GM12878 (cell line): ENCODE data around the gene SOX18. TPM values are rescaled to one million over a fixed set of nuclear protein-coding genes. Genes with fewer than 3 reads are reported as not detected.

Experiments used
- BACH1 ChIP-seq: fragments of 450-650 bp; IDR thresholded peaks from 2 replicates; pipeline ENCODE4 v1.6.1; 2017; ENCODE audit warnings: mild to moderate bottlenecking, borderline replicate concordance
- CUX1 ChIP-seq: IDR thresholded peaks from 2 replicates; pipeline ENCODE4 v1.6.1; 2012; ENCODE audit warnings: improper control_type of control experiment, low read depth, low read length; ENCODE audit not compliant: insufficient replicate concordance
- KLF5 ChIP-seq: fragments of 450-650 bp; IDR thresholded peaks from 2 replicates; pipeline ENCODE4 v1.6.1; 2014; ENCODE audit warnings: mild to moderate bottlenecking; ENCODE audit not compliant: partially characterized antibody
- NR2F1 ChIP-seq: fragments of 450-650 bp; conservative IDR thresholded peaks from 2 replicates; pipeline ENCODE4 v1.6.1; 2017; ENCODE audit warnings: mild to moderate bottlenecking
- SMAD1 ChIP-seq: fragments of 450-650 bp; IDR thresholded peaks from 2 replicates; pipeline ENCODE4 v1.6.1; 2018; ENCODE audit warnings: mild to moderate bottlenecking, low read depth; ENCODE audit not compliant: partially characterized antibody
- TCF3 ChIP-seq: IDR thresholded peaks from 2 replicates; pipeline ENCODE4 v1.6.1; 2012; ENCODE audit warnings: low read depth, mild to moderate bottlenecking, low read length, borderline replicate concordance; ENCODE audit not compliant: insufficient read depth
- USF2 ChIP-seq: IDR thresholded peaks from 2 replicates; pipeline ENCODE4 v1.6.1; 2011; ENCODE audit warnings: low read depth, low read length, improper control_type of control experiment, borderline replicate concordance
- polyA plus RNA-seq, 11 experiments: library from polyadenylated mRNA; depleted of rRNA in 4 of 11; unstranded in 6 of 11; stranded (reverse) in 5 of 11; fragments of >200 nt; fragmentation: Nextera tagmentation in 4 of 11; fragmentation: Illumina TruSeq in 1 of 11; extraction: Ambion mirVana in 4 of 11; extraction: Trizol in 1 of 11; gene quantifications; 1 replicate in 1 of 11; 2 replicates in 10 of 11; pipeline versions ENCODE4 v1.2.1 to v1.2.3, GENCODE V29; 2011 to 2016; ENCODE audit warnings: inconsistent platforms in 2 of 11, missing spikeins in 2 of 11, low read depth in 1 of 11
- total RNA-seq, 4 experiments: library from RNA; depleted of rRNA in 3 of 4; stranded (reverse); fragments of >200 nt in 3 of 4; fragmentation: Illumina TruSeq in 1 of 4; extraction: Trizol in 1 of 4; gene quantifications; 2 replicates each; pipeline versions ENCODE4 v1.2.1 to v1.2.3, GENCODE V29; 2013 to 2021
- TF ChIP-seq, protein P1 (sequence below): IDR thresholded peaks from 2 replicates; pipeline ENCODE4 v1.6.1; 2012; ENCODE audit warnings: low read depth, low read length, improper control_type of control experiment

Gene SOX18
- total and polyA plus RNA-seq, 10 of the 15 experiments (the other 5 are each of a cell fraction or from before 2014, with no cell fraction given) = 0.05 to 5.6 (median 0.28) TPM; not detected in 3

- TF ChIP-seq CUX1 (no peak), NR2F1 (peak; percentile 49), KLF5 (no peak), USF2 (no peak), TCF3 (0 out of 2 replicates have a peak, but pooled peaks have one; percentile 23), SMAD1 (no peak), BACH1 (no peak)
- TF ChIP-seq, protein P1, sequence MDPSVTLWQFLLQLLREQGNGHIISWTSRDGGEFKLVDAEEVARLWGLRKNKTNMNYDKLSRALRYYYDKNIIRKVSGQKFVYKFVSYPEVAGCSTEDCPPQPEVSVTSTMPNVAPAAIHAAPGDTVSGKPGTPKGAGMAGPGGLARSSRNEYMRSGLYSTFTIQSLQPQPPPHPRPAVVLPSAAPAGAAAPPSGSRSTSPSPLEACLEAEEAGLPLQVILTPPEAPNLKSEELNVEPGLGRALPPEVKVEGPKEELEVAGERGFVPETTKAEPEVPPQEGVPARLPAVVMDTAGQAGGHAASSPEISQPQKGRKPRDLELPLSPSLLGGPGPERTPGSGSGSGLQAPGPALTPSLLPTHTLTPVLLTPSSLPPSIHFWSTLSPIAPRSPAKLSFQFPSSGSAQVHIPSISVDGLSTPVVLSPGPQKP = no peak
Measured at GRCh38 chr20:64069614-64070243, 20.3 kb upstream of the SOX18 start (continued).
